Neural progenitor cell (in vitro differentiated cells): Measurements from ENCODE around the gene KRT37. TPM values are rescaled to one million over a fixed set of nuclear protein-coding genes. Genes with fewer than 3 reads are reported as not detected.

Experiments
- DNase-seq: peaks from one replicate; pipeline ENCODE4 v3.0.0-alpha.2; 2016; ENCODE audit warnings: low spot score
- H2AFZ ChIP-seq: fragments of 200-600 bp; sonication (generic); replicated peaks from 2 replicates; pipeline ENCODE4 v1.6.1; 2016; ENCODE audit warnings: antibody characterized with exemption
- H3F3A ChIP-seq: fragments of 200-600 bp; sonication (generic); 2 replicates; pipeline ENCODE4 v1.6.1; 2016; ENCODE audit warnings: antibody characterized with exemption, low read depth
- H3K27ac ChIP-seq: fragments of 200-600 bp; sonication (generic); 2 replicates; pipeline ENCODE4 v1.5.1; 2016; ENCODE audit warnings: mild to moderate bottlenecking
- H3K27me3 ChIP-seq: fragments of 200-600 bp; sonication (generic); 2 replicates; pipeline ENCODE4 v1.6.1; 2016; ENCODE audit warnings: mild to moderate bottlenecking, moderate library complexity
- H3K36me3 ChIP-seq: fragments of 200-600 bp; sonication (generic); 2 replicates; pipeline ENCODE4 v1.5.1; 2016
- H3K4me1 ChIP-seq: fragments of 200-600 bp; sonication (generic); 2 replicates; pipeline ENCODE4 v1.6.1; 2016; ENCODE audit warnings: mixed run types
- H3K4me2 ChIP-seq: fragments of 200-600 bp; sonication (generic); 2 replicates; pipeline ENCODE4 v1.6.1; 2016
- H3K4me3 ChIP-seq: fragments of 200-600 bp; sonication (generic); 2 replicates; pipeline ENCODE4 v1.5.1; 2016
- H3K79me2 ChIP-seq: fragments of 200-600 bp; sonication (generic); 2 replicates; pipeline ENCODE4 v1.6.1; 2016; ENCODE audit warnings: low read depth
- H3K9ac ChIP-seq: fragments of 200-600 bp; sonication (generic); 2 replicates; pipeline ENCODE4 v1.6.1; 2016
- H3K9me3 ChIP-seq: fragments of 200-600 bp; sonication (generic); 2 replicates; pipeline ENCODE4 v1.5.1; 2016; ENCODE audit warnings: low read depth
- H4K20me1 ChIP-seq: fragments of 200-600 bp; sonication (generic); 2 replicates; pipeline ENCODE4 v1.6.1; 2016; ENCODE audit warnings: low read depth
- H3K27ac Mint-ChIP-seq: 3 replicates; pipeline ENCODE4 v1.8.0; 2021; ENCODE audit warnings: mixed read lengths
- H3K27me3 Mint-ChIP-seq: 2 replicates; pipeline ENCODE4 v1.8.0; 2022; ENCODE audit warnings: low read depth, mild to moderate bottlenecking, inconsistent platforms, moderate library complexity, mixed read lengths; ENCODE audit not compliant: insufficient read depth
- H3K36me3 Mint-ChIP-seq: 3 replicates; pipeline ENCODE4 v1.8.0; 2021; ENCODE audit warnings: mixed read lengths
- H3K4me1 Mint-ChIP-seq: 3 replicates; pipeline ENCODE4 v1.8.0; 2021; ENCODE audit warnings: mixed read lengths
- H3K4me3 Mint-ChIP-seq: 3 replicates; pipeline ENCODE4 v1.8.0; 2021; ENCODE audit warnings: mild to moderate bottlenecking, moderate library complexity, mixed read lengths
- H3K9me3 Mint-ChIP-seq: 3 replicates; pipeline ENCODE4 v1.8.0; 2020; ENCODE audit warnings: mixed read lengths
- CTCF ChIP-seq: fragments of 200-600 bp; sonication (generic); IDR thresholded peaks from 2 replicates; pipeline ENCODE4 v1.5.1; 2017; ENCODE audit warnings: antibody characterized with exemption, mild to moderate bottlenecking
- EZH2 ChIP-seq: fragments of 200-600 bp; sonication (generic); IDR thresholded peaks from 2 replicates; pipeline ENCODE4 v1.6.1; 2017; ENCODE audit warnings: antibody characterized with exemption, mild to moderate bottlenecking, moderate library complexity
- EZH2phosphoT487 ChIP-seq: fragments of 200-600 bp; sonication (generic); IDR thresholded peaks from 2 replicates; pipeline ENCODE4 v1.6.1; 2017; ENCODE audit warnings: antibody characterized with exemption
- small RNA-seq: library from RNA; depleted of rRNA; stranded (forward); fragments of <200 nt; gene quantifications from one replicate; pipeline ENCODE3, GENCODE V24; 2015
- total RNA-seq: library from RNA; depleted of rRNA; stranded (reverse); fragments of >200 nt; gene quantifications from 2 replicates; pipeline ENCODE4 v1.2.3, GENCODE V29; 2015; ENCODE audit warnings: low replicate concordance

KRT37 gene
- total RNA-seq, 1 donor from 2014 or later: not detected

- no peak for TF ChIP-seq CTCF
- TF ChIP-seq EZH2: no peak
- TF ChIP-seq EZH2phosphoT487: no peak
- Mint-ChIP-seq H3K36me3 (no peaks in the 10 kb centered on the region), H3K4me3 (no peak overlapping the region), H3K9me3 (no peaks in the 10 kb centered on the region), H3K27ac (no peak overlapping the region), H3K4me1 (no peaks in the 10 kb centered on the region), H3K27me3 (peaks cover 5% of the 10 kb centered on the region)
- Histone ChIP-seq H3K79me2 (no peaks in the 10 kb centered on the region), H3K27me3 (no peaks in the 10 kb centered on the region), H2AFZ (peak overlapping the region; percentile 3), H3K36me3 (no peaks in the 10 kb centered on the region), H3K4me3 (no peak overlapping the region), H3F3A (no peaks in the 10 kb centered on the region), H3K9me3 (no peaks in the 10 kb centered on the region), H3K9ac (no peak overlapping the region), H3K27ac (no peak overlapping the region), H4K20me1 (no peaks in the 10 kb centered on the region), H3K4me1 (no peaks in the 10 kb centered on the region), H3K4me2 (no peak overlapping the region)
- no peak for DNase-seq
Observed at GRCh38 chr17:41377546-41377945, 46.8 kb downstream of the KRT37 start.

Small RNA genes within 50 kb of the gene (small RNA-seq; reads per million reads assigned to genes)
- 0.32 reads per million, percentile 30 among the genes with 10 or more reads in this experiment for gene RNU2-32P

Other genes with a start within 250 kb of the KRT37 start
- gene KRTAP4-2, start 246.4 kb downstream of the KRT37 start, total RNA-seq: not detected in 2 replicates
- 0.12 TPM in 1 of 2 replicates, not detected in the other for gene KRTAP4-1, start 239.7 kb downstream of the KRT37 start, total RNA-seq
- not detected in 2 replicates for gene KRTAP9-1, start 234.7 kb downstream of the KRT37 start, total RNA-seq
- not detected in 2 replicates for gene KRTAP9-2, start 197.9 kb downstream of the KRT37 start, total RNA-seq
- not detected in 2 replicates for gene KRTAP9-3, start 192.1 kb downstream of the KRT37 start, total RNA-seq
- not detected in 2 replicates for gene KRTAP9-8, start 186.6 kb downstream of the KRT37 start, total RNA-seq
- not detected in 2 replicates for gene KRTAP9-4, start 174.9 kb downstream of the KRT37 start, total RNA-seq
- gene KRTAP9-9, start 169.2 kb downstream of the KRT37 start, total RNA-seq: not detected in 2 replicates
- gene KRTAP9-6, start 159.2 kb downstream of the KRT37 start, total RNA-seq: not detected in 2 replicates
- gene KRTAP9-7, start 148.9 kb downstream of the KRT37 start, total RNA-seq: not detected in 2 replicates
- not detected in 2 replicates for gene KRTAP29-1, start 121.7 kb downstream of the KRT37 start, total RNA-seq
- not detected in 2 replicates for gene KRTAP16-1, start 115.3 kb downstream of the KRT37 start, total RNA-seq
- not detected in 2 replicates for gene KRTAP17-1, start 108.9 kb downstream of the KRT37 start, total RNA-seq
- gene KRT33A, start 73.8 kb downstream of the KRT37 start, total RNA-seq: not detected in 2 replicates
- gene KRT33B, start 54.8 kb downstream of the KRT37 start, total RNA-seq: not detected in 2 replicates
- gene KRT34, start 42.3 kb downstream of the KRT37 start, total RNA-seq: not detected in 2 replicates
- gene KRT31, start 27.0 kb downstream of the KRT37 start, total RNA-seq: not detected in 2 replicates
- not detected in 2 replicates for gene KRT38, start 16.4 kb upstream of the KRT37 start, total RNA-seq
- not detected in 2 replicates for gene KRT32, start 42.8 kb upstream of the KRT37 start, total RNA-seq
- not detected in 2 replicates for gene KRT35, start 56.6 kb upstream of the KRT37 start, total RNA-seq
- gene KRT36, start 65.3 kb upstream of the KRT37 start, total RNA-seq: not detected in 2 replicates
- not detected in 2 replicates for gene KRT13, start 81.0 kb upstream of the KRT37 start, total RNA-seq
- 0.15 TPM in 1 of 2 replicates, not detected in the other for gene KRT15, start 94.3 kb upstream of the KRT37 start, total RNA-seq
- 114 and 184 TPM in 2 replicates for gene KRT19, start 103.7 kb upstream of the KRT37 start, total RNA-seq
- not detected in 2 replicates for gene KRT9, start 147.5 kb upstream of the KRT37 start, total RNA-seq
- not detected in 2 replicates for gene KRT14, start 162.3 kb upstream of the KRT37 start, total RNA-seq
- gene KRT16, start 188.2 kb upstream of the KRT37 start, total RNA-seq: not detected in 2 replicates
- not detected in 2 replicates for gene KRT17, start 200.0 kb upstream of the KRT37 start, total RNA-seq